GM19328 (cell line): ENCODE data around the gene TRIM15.
"Not testable (repeated sequence)": the region's sequence is repeated elsewhere in the genome, so short reads cannot be mapped to it uniquely, and the experiment has no call there.

Source experiments
- ATAC-seq: cut with Tn5 transposase; IDR thresholded peaks from one replicate; pipeline ENCODE4 v1.9.1; 2021; ENCODE audit warnings: mild to moderate bottlenecking, moderate library complexity; ENCODE audit not compliant: unreplicated experiment

Gene TRIM15

DNA sequence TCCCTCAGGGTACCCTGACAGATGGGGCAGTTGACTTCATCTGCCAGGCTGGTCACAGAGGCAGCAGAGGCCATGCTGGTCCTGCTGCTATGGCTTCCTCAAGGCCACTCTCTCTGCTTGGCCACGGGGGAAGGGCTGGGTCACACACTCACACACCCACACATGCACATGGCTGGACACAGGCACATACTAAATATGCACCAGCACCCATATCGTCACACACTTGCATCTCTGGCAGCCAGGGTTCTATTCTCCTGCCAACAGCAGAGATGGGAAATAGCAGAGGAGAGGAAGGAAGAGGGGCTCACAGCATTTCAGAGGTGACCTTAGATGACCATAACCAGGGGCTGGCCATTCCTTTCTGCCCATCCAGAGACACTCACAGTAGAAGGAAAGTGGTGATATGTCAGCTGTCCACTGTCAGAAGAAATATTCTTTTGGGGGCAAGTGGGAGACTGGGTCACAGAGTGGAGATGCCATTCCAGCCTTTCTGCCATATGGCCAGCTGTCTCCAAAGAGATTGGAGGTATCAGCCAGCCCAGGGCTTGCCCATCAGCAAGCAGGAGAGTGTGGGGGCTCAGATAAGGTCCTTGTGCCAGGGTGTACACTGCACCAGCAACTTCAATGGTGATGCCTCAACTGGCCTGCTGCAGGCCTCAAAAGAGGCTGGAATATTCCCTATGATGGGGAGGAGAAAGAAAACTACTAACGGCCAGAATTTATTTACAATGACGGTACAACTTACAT is 2.4 kb upstream of the TRIM15 start, which contains the start of gene TRIM10:
Gene TRIM10, minus strand, starts transcription at position 427 of the 747 bp plus-strand sequence. Its CDS starts 353 bp downstream, at position 74.
- no peak for ATAC-seq

DNA sequence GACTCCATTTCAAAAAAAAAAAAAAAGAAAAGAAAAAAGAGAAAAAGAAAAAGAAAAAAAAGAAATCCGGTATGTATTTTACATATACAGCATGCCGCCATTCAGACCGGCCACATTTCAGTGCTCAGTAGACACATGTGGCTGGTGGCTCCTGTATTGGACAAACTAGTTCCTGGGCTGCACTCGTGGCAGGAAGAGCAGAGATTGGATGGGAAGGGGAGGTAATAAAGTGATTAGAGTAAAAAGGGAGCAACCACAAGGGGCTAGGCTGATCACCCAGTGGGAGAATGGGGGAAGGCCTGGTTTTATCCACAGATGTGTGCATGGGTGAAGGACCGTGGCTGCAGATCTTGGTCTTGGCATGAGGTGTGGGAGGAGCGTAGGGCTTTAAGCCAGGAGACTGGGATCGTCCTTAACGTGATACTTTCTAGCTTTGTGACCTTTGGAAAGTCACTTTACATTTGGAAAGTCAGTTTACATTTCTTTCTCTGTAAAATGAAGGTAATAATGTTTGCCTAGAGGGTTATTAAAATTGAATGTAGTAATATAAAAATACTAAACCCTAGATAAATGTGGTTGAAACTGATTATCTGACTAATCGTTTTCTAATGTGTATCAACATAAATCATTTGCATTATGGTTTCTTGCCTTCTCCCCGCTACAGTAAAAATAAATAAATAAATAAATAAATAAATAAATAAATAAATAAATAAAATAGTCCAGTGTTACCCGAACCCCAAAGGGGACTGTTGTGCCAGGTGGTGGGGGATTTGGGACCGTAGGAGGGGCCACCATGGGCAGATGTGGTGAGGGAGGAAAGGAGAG is 869 bp upstream of the TRIM15 start:
- ATAC-seq: no peak

DNA sequence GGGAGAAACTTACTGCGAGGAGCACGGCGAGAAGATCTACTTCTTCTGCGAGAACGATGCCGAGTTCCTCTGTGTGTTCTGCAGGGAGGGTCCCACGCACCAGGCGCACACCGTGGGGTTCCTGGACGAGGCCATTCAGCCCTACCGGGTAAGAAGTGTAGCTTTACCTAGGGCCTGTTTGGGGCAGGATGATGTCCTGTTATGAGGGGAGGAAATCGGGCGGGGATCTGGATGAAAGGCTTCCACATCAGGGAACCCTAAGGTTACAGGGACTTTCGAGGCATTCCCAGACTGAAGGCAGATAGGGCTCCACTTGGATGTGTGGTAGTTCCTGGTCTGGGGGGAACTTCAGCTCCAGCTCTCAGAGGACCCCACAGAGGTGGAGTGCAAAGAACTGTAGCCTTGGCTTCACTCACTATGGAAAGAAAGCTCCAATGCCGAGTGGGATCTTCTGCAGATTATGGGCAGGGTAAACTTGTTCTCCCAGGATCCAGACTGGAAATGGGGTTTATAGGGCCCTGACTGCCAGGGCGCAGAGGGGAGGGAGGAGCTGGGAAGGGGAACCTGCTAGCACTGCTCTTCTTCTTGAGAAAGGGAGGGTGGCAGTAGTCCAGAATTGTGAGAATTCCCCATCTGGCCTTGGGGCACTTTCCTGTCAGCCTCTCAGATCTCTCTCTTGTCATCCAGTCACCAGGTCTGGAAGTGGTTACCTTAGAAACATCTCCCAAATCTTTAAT is 740 bp downstream of the TRIM15 start:
- no peak for ATAC-seq

DNA sequence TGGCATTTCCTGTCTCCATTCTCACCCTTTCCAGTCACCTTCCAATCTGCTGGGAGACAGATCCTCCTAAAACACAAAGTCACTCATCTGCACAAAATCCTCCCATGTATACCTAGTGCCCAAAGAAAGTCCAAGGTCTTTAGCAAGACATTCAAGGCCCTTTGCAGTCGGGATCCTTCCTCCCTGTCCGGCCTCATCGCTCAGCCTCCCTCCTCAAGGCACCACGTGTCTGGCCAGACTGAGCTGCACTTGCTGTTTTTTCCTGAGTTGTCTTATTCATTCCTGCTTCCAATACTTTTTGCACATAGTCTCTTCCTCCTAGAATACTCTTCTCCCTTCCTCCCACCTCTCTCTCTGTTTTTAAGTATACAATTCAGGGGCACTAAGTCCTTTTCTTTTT is 1.4 kb downstream of the TRIM15 start:
- ATAC-seq: no peak

DNA sequence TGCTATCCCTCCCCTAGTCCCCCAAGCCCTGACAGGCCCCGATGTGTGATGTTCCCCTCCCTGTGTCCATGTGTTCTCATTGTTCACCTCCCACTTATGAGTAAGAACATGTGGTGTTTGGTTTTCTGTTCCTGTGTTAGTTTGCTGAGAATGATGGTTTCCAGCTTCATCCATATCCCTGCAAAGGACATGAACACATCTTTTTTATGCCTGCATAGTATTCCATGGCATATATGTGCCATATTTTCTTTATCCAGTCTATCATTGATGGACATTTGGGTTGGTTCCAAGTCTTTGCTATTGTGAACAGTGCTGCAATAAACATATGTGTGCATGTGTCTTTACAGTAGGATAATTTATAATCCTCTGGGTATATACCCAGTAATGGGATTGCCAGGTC is 1.9 kb downstream of the TRIM15 start:
- ATAC-seq: not testable (repeated sequence)

DNA sequence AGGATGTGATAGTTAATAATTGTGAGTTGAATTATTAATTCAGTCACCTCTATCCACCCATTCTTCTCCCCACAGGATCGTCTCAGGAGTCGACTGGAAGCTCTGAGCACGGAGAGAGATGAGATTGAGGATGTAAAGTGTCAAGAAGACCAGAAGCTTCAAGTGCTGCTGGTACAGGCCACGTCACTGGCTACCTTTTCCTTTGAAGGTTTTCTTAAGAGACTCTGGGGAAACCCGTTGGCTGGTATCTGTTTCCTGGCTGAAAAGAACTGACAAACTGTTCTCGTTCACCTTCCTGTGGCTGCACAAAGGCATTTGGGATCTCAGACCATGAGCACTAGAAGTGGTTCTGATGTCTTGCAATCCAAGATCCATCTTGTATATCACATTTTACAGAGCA is 3.8 kb downstream of the TRIM15 start:
- no peak for ATAC-seq

DNA sequence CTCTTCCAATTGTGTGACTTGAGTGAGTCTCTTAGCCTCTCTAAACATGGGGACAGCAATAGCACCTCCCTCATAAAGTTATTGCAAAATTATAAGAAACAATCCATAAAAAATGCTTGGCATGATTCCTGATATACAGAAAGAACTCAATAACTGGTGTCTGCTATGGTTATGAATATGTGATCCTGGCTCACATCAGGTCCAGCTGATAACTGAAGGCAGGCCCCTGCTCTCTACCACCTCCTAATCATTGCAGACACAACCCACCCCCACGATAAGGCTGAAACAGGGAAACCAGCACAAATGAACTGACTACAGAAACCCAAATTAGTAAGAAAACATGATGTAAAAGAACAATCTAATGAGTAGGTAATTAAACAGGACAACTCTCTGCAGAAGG is 5.4 kb downstream of the TRIM15 start:
- no peak for ATAC-seq

DNA sequence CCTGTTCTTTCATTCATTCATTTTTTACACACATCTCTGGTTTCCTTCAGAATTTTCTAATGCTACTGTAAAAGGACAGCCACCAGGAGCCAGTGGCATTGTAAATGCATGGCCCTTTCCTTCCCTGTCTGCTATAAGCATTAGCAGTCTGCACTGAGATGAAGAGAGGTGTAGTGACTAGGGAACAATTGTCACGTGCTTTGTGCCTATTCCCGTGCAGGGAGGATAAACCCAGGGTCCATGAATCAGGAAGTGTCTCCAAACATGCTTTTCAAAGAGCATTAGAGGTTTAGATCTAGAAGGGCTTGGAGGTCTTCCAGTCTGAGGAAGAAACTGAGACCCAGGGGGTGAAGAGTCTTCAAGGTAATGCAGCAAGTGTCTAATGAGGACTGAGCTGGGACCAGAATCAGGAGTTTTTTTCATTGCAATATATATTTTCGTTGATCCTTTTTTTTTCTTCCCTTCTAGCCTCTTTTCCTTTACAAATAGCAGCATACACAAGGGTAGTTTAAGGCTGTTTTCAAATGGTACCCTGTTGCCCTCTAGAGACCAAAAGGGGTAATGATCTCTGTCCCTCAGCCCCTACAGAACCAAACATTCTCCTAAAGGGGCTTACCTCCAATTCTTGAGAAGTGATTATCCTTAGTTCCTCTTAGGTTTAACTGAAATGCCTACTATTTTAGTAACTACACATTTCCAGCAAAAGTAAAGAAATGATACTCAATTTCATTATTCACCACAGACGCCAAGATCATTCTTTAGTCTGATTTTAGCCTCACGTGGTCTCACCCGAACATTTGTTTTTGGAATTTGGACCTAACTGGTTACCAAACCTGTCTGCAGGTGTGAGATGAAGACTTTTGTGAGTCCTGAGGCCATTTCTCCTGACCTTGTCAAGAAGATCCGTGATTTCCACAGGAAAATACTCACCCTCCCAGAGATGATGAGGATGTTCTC is 6.6 kb downstream of the TRIM15 start:
- no peak for ATAC-seq

DNA sequence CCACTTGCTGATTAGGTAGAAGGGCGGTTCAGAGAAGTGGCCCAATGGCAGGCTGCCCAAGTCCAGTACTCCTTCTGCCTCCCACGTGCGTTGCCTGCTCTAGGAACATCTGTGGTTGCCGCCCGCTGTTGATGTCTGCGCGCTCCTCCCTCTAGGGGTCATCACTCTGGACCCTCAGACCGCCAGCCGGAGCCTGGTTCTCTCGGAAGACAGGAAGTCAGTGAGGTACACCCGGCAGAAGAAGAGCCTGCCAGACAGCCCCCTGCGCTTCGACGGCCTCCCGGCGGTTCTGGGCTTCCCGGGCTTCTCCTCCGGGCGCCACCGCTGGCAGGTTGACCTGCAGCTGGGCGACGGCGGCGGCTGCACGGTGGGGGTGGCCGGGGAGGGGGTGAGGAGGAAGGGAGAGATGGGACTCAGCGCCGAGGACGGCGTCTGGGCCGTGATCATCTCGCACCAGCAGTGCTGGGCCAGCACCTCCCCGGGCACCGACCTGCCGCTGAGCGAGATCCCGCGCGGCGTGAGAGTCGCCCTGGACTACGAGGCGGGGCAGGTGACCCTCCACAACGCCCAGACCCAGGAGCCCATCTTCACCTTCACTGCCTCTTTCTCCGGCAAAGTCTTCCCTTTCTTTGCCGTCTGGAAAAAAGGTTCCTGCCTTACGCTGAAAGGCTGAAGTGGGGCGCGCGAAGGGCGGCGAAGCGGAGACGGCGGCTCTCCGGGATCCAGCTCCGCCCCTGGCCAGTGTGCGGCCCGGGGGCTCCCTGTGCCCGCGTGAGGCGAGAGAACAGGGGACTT is 8.5 kb downstream of the TRIM15 start:
- no peak for ATAC-seq

DNA sequence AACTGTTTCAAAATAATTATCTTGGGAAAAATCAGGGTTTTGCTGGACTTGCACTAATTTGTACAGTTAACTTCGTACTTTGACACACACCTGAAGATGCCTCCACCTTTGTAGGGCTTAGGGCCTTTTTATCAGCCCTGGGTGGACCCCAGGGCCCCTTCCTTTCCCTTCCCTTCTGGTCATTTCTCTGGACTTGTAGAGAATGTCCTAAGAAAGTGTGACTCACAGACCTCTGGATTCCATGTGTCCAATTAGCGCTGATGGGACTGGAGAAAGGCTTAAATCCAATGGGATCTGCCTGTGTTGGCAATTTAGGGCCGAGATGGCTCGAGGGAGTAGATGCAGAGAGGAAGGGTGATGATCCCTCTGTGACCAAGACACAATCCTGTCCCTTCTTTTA is 9.3 kb downstream of the TRIM15 start:
- no peak for ATAC-seq

DNA sequence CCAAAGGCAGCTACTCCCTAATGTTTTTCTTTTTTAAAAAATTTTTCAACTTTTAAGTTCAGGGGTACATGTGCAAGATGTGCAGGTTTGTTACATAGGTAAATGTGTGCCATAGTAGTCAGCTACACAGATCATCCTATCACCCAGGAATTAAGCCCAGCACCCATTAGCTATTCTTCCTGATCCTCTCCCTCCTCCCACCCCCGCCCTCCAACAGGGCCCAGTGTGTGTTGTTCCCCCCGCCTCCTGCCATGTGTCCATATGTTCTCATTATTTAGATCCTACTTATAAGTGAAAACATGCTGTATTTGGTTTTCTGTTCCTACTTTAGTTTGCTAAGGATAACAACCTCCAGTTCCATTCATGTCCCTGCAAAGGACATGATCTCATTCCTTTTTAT is 12.4 kb downstream of the TRIM15 start:
- no peak for ATAC-seq

DNA sequence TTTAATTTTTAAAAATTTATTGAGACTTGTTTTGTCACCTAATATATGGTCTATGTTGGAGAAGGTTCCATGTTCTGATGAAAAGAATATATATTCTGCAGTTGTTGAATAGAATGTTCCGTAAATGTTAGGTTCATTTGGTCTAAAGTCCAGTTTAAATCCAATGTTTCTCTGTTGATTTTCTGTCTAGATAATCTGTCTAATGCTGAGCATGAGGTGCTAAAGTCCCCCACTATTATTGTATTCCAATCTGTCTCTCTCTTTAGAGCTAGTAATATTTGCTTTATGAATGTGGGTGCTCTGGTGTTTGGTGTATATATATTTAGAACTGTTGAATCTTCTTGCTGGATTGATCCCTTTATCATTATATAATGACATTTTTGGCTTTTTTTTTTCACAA is 15.5 kb downstream of the TRIM15 start:
- ATAC-seq: no peak

DNA sequence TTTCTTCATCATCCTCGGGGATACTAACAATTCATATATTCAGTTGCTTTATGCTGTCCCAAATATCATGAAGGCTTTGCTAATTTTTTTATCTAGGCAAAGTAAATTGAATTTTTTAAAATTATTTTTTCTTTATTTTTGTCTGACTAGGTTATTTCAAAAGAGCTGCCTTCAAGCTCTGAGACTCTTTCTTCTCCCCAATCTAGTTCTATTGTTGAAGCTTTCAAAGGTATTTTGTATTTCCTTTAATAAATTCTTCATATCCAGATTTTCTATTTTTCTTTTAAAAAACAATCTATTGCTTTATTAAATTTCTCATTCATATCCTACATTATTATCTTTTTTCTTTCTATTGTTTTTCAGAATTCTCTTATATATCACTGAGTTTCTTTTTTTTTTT is 16.8 kb downstream of the TRIM15 start:
- ATAC-seq: no peak

DNA sequence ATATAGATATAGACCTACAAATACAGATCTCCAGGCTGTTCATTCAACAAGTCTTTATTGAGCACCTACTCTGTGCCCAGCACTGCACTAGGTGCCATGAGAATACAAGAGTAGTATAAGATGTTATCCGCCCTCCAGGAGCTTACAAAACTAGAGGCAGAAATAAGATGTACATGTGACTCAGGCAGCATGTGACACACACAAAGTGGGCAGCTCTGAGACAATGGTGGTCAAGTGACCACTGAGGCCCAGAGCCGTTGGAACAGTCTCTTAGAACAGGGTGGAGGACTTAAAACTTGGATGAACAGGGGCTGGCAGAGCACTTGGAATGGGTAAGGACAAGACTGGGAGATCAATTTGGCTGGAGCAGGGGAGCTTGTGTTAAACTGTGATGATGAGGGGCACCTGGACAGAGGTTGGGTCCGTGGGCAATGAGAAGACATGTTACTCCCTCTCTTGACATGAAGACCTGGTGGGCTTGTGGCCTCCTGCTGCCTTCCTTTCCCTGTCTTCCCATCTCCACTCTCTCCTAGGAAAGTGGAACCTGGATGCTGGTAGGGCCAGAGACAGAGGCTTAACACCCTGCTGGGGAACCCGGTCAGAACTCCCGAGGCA is 21.2 kb downstream of the TRIM15 start:
- ATAC-seq: no peak

DNA sequence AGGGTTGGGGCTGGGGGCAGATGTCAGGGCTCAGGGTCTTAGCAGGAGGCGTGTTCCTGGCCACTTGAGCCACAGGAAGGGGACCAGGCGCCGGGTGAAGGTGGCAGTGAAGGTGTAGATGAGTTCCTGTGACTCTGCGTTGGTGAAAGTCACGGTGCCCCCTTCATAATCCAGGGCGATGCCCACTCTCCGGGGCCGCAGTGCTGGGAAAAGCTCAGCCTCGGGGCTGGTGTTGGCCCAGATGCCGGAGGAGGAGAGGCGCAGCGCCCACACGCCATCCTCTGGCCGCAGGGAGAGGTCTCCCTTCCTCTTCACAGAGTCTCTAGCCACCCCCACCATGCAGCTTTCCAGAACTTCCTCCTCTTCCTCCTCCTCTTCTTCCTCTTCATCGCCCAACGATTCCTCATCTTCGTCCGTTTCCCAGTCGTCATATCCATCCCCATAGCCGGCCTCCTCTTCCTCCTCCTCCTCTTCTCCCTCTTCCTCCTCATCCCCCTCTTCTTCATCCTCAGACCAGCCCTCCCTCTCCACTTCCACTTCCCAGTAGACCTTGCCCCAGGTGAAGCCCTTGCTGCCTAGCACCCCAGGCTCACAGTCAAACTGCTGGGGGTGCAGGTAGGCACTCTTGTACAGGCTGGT is 22.6 kb downstream of the TRIM15 start:
- no peak for ATAC-seq

DNA sequence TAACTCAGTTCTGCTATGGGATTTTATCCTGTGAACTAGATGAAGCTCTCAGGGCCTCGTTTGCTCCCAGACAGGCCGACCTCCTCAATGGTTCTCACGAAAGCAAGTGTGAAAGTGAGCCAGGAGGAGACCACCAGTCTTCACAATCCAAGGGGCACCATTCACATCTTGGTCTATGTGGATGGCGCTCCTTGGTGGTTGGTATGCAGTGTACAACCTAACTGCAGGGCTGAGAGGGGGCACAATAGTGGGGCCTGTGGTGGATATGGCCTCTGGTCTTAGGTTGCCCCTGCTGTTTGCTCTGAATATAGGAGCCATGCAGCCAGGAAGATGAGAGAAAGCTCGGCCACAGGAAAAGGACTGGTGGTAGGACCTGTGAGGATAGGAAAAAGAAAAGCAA is 25.2 kb downstream of the TRIM15 start:
- no peak for ATAC-seq

DNA sequence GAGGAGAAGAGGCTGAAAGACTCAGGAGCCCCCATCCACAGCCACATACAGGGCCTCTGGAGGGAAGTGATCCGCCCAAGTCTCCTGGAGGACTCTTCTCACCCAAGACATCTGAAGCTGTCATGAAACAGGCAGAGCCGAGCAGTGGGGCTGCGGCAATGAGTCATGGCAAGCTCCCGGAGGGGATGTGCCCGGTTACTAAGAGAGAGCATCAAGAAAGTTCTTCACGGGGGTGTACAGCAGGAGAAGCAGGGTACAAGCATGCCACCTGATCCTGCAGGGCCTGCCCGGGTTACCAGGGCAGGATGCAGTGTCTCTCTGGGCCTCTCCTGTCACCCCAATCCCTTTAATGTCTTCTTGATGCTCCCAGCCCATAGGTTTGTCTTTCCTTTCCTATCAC is 28.7 kb downstream of the TRIM15 start:
- no peak for ATAC-seq

DNA sequence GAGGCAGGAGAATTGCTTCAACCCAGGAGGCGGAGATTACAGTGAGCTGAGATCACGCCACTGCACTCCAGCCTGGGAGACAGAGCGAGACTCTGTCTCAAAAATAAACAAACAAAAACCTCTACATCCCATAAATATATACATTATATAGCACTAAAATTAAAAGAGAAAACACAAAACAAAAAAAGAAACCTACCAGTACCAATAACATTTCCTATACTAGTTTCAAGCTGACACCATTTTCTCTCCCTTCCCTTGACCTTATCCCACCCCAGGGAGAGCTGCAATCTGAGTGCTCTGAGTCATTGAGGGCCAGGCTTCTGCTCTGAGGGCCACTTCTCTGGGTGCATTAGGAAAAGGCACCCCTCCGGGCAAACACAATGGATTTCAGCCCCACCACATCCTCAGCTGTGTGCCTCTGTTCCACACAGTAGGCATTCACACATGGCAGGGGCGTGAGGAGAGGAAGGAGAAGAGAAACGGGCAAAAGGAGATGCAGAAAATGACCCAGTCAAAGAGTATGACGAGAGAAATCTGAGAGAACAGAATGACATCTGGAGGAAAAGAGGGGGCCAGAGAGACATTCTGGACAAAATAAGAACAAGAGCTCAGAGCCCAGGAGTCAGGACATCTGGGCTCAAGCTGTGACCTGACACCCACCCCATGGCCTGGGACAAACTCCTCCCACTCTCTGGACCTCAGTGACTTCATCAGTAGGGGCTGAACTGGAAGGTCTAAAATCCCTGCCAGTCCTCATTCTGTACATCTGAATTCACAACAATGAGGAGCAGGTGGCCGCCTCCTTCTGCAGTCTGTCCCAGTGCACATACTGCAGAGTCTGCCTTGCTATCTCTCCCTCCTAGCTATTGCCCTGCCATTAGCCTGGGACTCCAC is 31.7 kb downstream of the TRIM15 start:
- no peak for ATAC-seq
